ENCODE results near the gene DBNDD2. TPM values are rescaled to one million over a fixed set of nuclear protein-coding genes. Genes with fewer than 3 reads are reported as not detected.

Gene DBNDD2
- total RNA-seq, 1 experiment from 2014 or later = 69.0 TPM

- CTCF ChIA-PET = interaction anchor here (0.6 kb wide), 1 partner anchor 76 kb away, joined by 3 read pairs; no protein-coding TSS in a partner anchor
- Histone ChIP-seq H3K36me3 (ENCODE audit: low read depth) (0 out of 2 replicates have a peak, but pooled peaks cover 10% of the 10 kb centered on the region), H3K4me2 (no peak overlapping the region), H3K4me1 (replicated peaks; ENCODE audit: insufficient read depth) (no peaks in the 10 kb centered on the region), H3K79me2 (ENCODE audit: low read depth) (no peaks in the 10 kb centered on the region), H3K4me3 (no peak overlapping the region), H3F3A (ENCODE audit: insufficient read depth, low read depth) (peaks cover 3% of the 10 kb centered on the region; the same call in 1 of the 2 replicates), H2AFZ (no peak overlapping the region), H3K9me3 (ENCODE audit: insufficient read depth, low read depth) (no peaks in the 10 kb centered on the region), H3K9me2 (ENCODE audit: insufficient read depth) (no peaks in the 10 kb centered on the region), H3K27ac (no peak overlapping the region), H4K20me1 (ENCODE audit: insufficient read depth) (no peaks in the 10 kb centered on the region), H3K27me3 (ENCODE audit: insufficient read depth, low read depth) (no peaks in the 10 kb centered on the region)
- BruUV-seq (replicated peaks) = no TSS peak
- TF ChIP-seq EZH2 (IDR thresholded peaks at IDR 0.05; ENCODE audit: low read depth) (no peak), CTCF (conservative IDR thresholded peaks at IDR 0.05) (no peak)
- intact Hi-C loops (cut with micrococcal nuclease; ENCODE audit: unreplicated experiment) = no loop called here
- DNase-seq = no peak
- POLR2A ChIA-PET (ENCODE audit: unreplicated experiment) = no interaction called here
Measured at GRCh38 chr20:45426320-45427016, 18.4 kb downstream of the DBNDD2 start.

- Histone ChIP-seq H2AFZ (no peak overlapping the region), H3K79me2 (ENCODE audit: low read depth) (no peaks in the 10 kb centered on the region), H3K4me3 (no peak overlapping the region), H3K9me3 (ENCODE audit: insufficient read depth, low read depth) (no peaks in the 10 kb centered on the region), H3K4me1 (replicated peaks; ENCODE audit: insufficient read depth) (no peaks in the 10 kb centered on the region), H3K36me3 (ENCODE audit: low read depth) (0 out of 2 replicates have a peak, but pooled peaks cover 2% of the 10 kb centered on the region), H3K4me2 (no peak overlapping the region), H3K27me3 (ENCODE audit: insufficient read depth, low read depth) (no peaks in the 10 kb centered on the region), H3K27ac (no peak overlapping the region), H4K20me1 (ENCODE audit: insufficient read depth) (no peaks in the 10 kb centered on the region), H3F3A (ENCODE audit: insufficient read depth, low read depth) (no peaks in the 10 kb centered on the region; the same call in 1 of the 2 replicates), H3K9me2 (ENCODE audit: insufficient read depth) (no peaks in the 10 kb centered on the region)
- intact Hi-C loops (cut with micrococcal nuclease; ENCODE audit: unreplicated experiment) = no loop called here
- BruUV-seq (replicated peaks) = no TSS peak
- ChIA-PET CTCF (interaction anchor here (0.6 kb wide), 3 partner anchors 14 to 506 kb away, joined by 3 read pairs; no protein-coding TSS in a partner anchor), POLR2A (ENCODE audit: unreplicated experiment) (no interaction called here)
- TF ChIP-seq EZH2 (IDR thresholded peaks at IDR 0.05; ENCODE audit: low read depth) (no peak), CTCF (conservative IDR thresholded peaks at IDR 0.05) (no peak)
- DNase-seq = no peak
Measured at GRCh38 chr20:45427236-45428149, 19.4 kb downstream of the DBNDD2 start.

DNA sequence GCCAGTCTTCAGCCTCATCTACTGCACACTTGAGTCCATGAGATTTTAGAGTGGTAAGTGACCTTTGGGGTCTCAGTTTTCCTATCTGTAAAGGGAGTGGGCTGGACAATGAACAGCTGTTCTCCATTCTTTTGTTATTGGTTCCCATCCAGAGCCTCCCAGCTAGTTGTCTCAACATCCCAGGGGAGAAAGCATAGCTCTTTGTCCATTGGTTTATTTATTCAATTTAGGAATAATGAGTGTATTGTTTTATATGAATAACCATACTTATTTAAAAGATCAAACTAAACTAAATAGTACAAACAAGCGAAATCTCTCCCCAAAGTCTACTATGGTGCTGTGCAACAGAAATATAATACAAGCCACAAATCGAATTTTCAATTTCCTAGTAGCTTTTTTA is 21.5 kb downstream of the DBNDD2 start:
- Histone ChIP-seq H3K4me1 (replicated peaks; ENCODE audit: insufficient read depth) (no peaks in the 10 kb centered on the region), H3K36me3 (ENCODE audit: low read depth) (no peaks in the 10 kb centered on the region), H3K4me3 (no peak overlapping the region), H3K27me3 (ENCODE audit: insufficient read depth, low read depth) (no peaks in the 10 kb centered on the region), H4K20me1 (ENCODE audit: insufficient read depth) (no peaks in the 10 kb centered on the region), H3K9me2 (ENCODE audit: insufficient read depth) (no peaks in the 10 kb centered on the region), H3K4me2 (no peak overlapping the region), H2AFZ (no peak overlapping the region), H3K9me3 (ENCODE audit: insufficient read depth, low read depth) (no peaks in the 10 kb centered on the region), H3F3A (ENCODE audit: insufficient read depth, low read depth) (peaks cover 4% of the 10 kb centered on the region), H3K79me2 (ENCODE audit: low read depth) (no peaks in the 10 kb centered on the region), H3K27ac (no peak overlapping the region)
- DNase-seq = no peak
- CTCF ChIA-PET = interaction anchor here (0.7 kb wide), 1 partner anchor 92 kb away, joined by 9 read pairs; no protein-coding TSS in a partner anchor
- POLR2A ChIA-PET (ENCODE audit: unreplicated experiment) = no interaction called here
- BruUV-seq (replicated peaks) = no TSS peak
- intact Hi-C loops (cut with micrococcal nuclease; ENCODE audit: unreplicated experiment) = no loop called here
- no peak for TF ChIP-seq EZH2 (IDR thresholded peaks at IDR 0.05; ENCODE audit: low read depth)
- TF ChIP-seq CTCF (conservative IDR thresholded peaks at IDR 0.05) = no peak
